CD14-positive monocyte (primary cell): ENCODE data around the gene FOXI3. TPM values are rescaled to one million over a fixed set of nuclear protein-coding genes. Genes with fewer than 3 reads are reported as not detected.

ENCODE experiments used
- DNase-seq, 3 donors: peaks; one replicate each; pipeline ENCODE4 v3.0.0-alpha.2; 2011 to 2022
- H2AFZ ChIP-seq: 2 replicates; pipeline ENCODE4 v1.6.0; 2012; ENCODE audit warnings: mild to moderate bottlenecking, low read depth, low read length, inconsistent platforms; ENCODE audit not compliant: insufficient read depth, poor library complexity, severe bottlenecking
- H3K27ac ChIP-seq, 2 donors: 1 replicate in 1 of 2; 2 replicates in 1 of 2; pipeline ENCODE4 v1.5.1; 2012 to 2013; ENCODE audit warnings: low read length in 2 of 2, control low read depth in 1 of 2, inconsistent platforms in 1 of 2, low read depth in 1 of 2, mild to moderate bottlenecking in 1 of 2
- H3K27me3 ChIP-seq, 2 donors: one replicate each; pipeline versions ENCODE4 v1.6.0 to v1.6.1; 2011 to 2013; ENCODE audit warnings: low read length in 2 of 2; ENCODE audit not compliant: control insufficient read depth in 2 of 2, insufficient read depth in 2 of 2
- H3K36me3 ChIP-seq, 2 donors: replicated peaks in 1 of 2; 1 replicate in 1 of 2; 2 replicates in 1 of 2; pipeline versions ENCODE4 v1.5.1 to v1.6.1; 2012 to 2013; ENCODE audit warnings: low read length in 2 of 2, control low read depth in 1 of 2, inconsistent platforms in 1 of 2, mild to moderate bottlenecking in 1 of 2; ENCODE audit not compliant: insufficient read depth in 2 of 2, control insufficient read depth in 1 of 2
- H3K4me1 ChIP-seq, 2 donors: 1 replicate in 1 of 2; 2 replicates in 1 of 2; pipeline versions ENCODE4 v1.5.1 to v1.6.1; 2012 to 2013; ENCODE audit warnings: low read length in 2 of 2, control low read depth in 1 of 2, inconsistent platforms in 1 of 2, mild to moderate bottlenecking in 1 of 2, moderate library complexity in 1 of 2; ENCODE audit not compliant: insufficient read depth in 2 of 2, control insufficient read depth in 1 of 2
- H3K4me2 ChIP-seq: replicated peaks from 2 replicates; pipeline ENCODE3; 2012; ENCODE audit warnings: low read length, moderate library complexity, mild to moderate bottlenecking; ENCODE audit not compliant: poor library complexity, severe bottlenecking; ENCODE audit errors: extremely low read depth
- H3K4me3 ChIP-seq, 3 experiments: fragments of 200-600 bp in 1 of 3; sonication (generic) in 1 of 3; replicated peaks in 1 of 3; 1 replicate in 2 of 3; 2 replicates in 1 of 3; pipeline ENCODE4 v1.5.1; 2011 to 2013; ENCODE audit warnings: low read length in 3 of 3, mild to moderate bottlenecking in 3 of 3, control low read depth in 2 of 3, low read depth in 2 of 3, inconsistent platforms in 1 of 3, moderate library complexity in 1 of 3
- H3K79me2 ChIP-seq: 2 replicates; pipeline ENCODE4 v1.6.0; 2012; ENCODE audit warnings: mild to moderate bottlenecking, control low read depth, inconsistent platforms, low read length, moderate library complexity; ENCODE audit not compliant: insufficient read depth
- H3K9ac ChIP-seq: 2 replicates; pipeline ENCODE4 v1.6.0; 2017; ENCODE audit warnings: low read length, mild to moderate bottlenecking; ENCODE audit not compliant: insufficient read depth, poor library complexity, severe bottlenecking
- H3K9me3 ChIP-seq, 2 donors: replicated peaks in 1 of 2; 1 replicate in 1 of 2; 2 replicates in 1 of 2; pipeline versions ENCODE4 v1.5.1 to v1.6.1; 2012 to 2013; ENCODE audit warnings: low read length in 2 of 2, control low read depth in 1 of 2; ENCODE audit not compliant: control insufficient read depth in 1 of 2, insufficient read depth in 1 of 2
- H4K20me1 ChIP-seq: 2 replicates; pipeline ENCODE4 v1.6.0; 2012; ENCODE audit warnings: mild to moderate bottlenecking, low read length, control low read depth, moderate library complexity; ENCODE audit not compliant: insufficient read depth
- H3K27ac Mint-ChIP-seq, 7 donors: one replicate each; pipeline ENCODE4 v1.8.0; 2020; ENCODE audit warnings: mild to moderate bottlenecking in 7 of 7, mixed read lengths in 7 of 7, moderate library complexity in 6 of 7, inconsistent platforms in 2 of 7
- H3K27me3 Mint-ChIP-seq, 3 donors: one replicate each; pipeline ENCODE4 v1.8.0; 2021 to 2022; ENCODE audit warnings: low read depth in 3 of 3, mild to moderate bottlenecking in 3 of 3, mixed read lengths in 3 of 3, moderate library complexity in 3 of 3, inconsistent platforms in 1 of 3
- H3K36me3 Mint-ChIP-seq, 2 donors: one replicate each; pipeline ENCODE4 v1.8.0; 2020; ENCODE audit warnings: mixed read lengths in 2 of 2, inconsistent platforms in 1 of 2, mild to moderate bottlenecking in 1 of 2
- H3K4me1 Mint-ChIP-seq: one replicate; pipeline ENCODE4 v1.8.0; 2020; ENCODE audit warnings: mild to moderate bottlenecking, mixed read lengths
- H3K4me3 Mint-ChIP-seq, 2 donors: one replicate each; pipeline ENCODE4 v1.8.0; 2020; ENCODE audit warnings: mild to moderate bottlenecking in 2 of 2, mixed read lengths in 2 of 2, moderate library complexity in 1 of 2
- H3K9me3 Mint-ChIP-seq, 7 donors: one replicate each; pipeline ENCODE4 v1.8.0; 2020 to 2022; ENCODE audit warnings: mixed read lengths in 7 of 7, mild to moderate bottlenecking in 6 of 7, moderate library complexity in 6 of 7, inconsistent platforms in 2 of 7
- WGBS: methylation state at CpG from one replicate; pipeline ENCODE4 v1.1.5; 2013; ENCODE audit warnings: missing lambda C conversion rate; ENCODE audit not compliant: insufficient coverage; 5-methylcytosine and 5-hydroxymethylcytosine counted together
- intact Hi-C, 2 donors: fragments of 100-400 bp; cut with micrococcal nuclease; formaldehyde crosslinking; loops; one replicate each; pipeline versions ENCODE4 v1.15.0 to v1.15.1; 2023
- polyA plus RNA-seq, 3 donors: library from polyadenylated mRNA; depleted of rRNA in 1 of 3; unstranded in 2 of 3; stranded (reverse) in 1 of 3; fragments of 300-500 nt in 2 of 3; fragments of >200 nt in 1 of 3; fragmentation: Illumina TruSeq in 2 of 3; gene quantifications; 1 replicate in 2 of 3; 2 replicates in 1 of 3; pipeline ENCODE4 v1.2.3, GENCODE V29; 2012 to 2021
- TF ChIP-seq, protein P1 (sequence below): fragments of 200-600 bp; IDR thresholded peaks from one replicate; pipeline ENCODE4 v1.8.0; 2022; ENCODE audit warnings: antibody characterized with exemption, mild to moderate bottlenecking

Gene FOXI3
- polyA plus RNA-seq, 3 donors, result not detected

DNA sequence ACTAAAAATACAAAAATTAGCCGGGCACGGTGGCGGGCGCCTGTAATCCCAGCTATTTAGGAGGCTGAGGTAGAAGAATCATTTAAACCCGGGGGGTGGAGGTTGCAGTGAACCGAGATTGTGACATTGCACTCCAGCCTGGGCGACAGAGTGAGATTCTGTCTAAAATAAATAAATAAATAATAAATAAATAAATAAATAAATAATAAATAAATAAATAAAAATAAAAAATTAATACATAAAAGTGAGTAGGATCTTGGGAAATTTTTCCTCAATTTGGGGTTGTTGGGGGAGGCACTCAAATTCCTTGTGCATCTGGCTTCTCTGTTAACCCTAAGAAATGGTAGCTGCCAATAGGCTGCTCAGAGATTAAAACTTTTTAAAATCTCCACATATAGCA is 20.3 kb upstream of the FOXI3 start:
- intact Hi-C loops, result no loop called here
- Histone ChIP-seq H4K20me1 (no peaks in the 10 kb centered on the region), H3K4me1 (no peaks in the 10 kb centered on the region), H3K4me3 (no peak overlapping the region), H3K9me3 (no peaks in the 10 kb centered on the region), H3K9ac (no peak overlapping the region), H3K4me2 (no peak overlapping the region), H3K27me3 (no peaks in the 10 kb centered on the region), H3K36me3 (no peaks in the 10 kb centered on the region), H3K27ac (no peak overlapping the region), H3K79me2 (no peaks in the 10 kb centered on the region), H2AFZ (no peak overlapping the region)
- Mint-ChIP-seq H3K27ac (no peak overlapping the region), H3K27me3 (peaks cover 4 to 14% (median 7%) of the 10 kb centered on the region in 3 donors), H3K4me1 (no peaks in the 10 kb centered on the region), H3K4me3 (no peak overlapping the region), H3K36me3 (no peaks in the 10 kb centered on the region), H3K9me3 (peaks cover 0 to 6% (median 1%) of the 10 kb centered on the region in 7 donors)
- TF ChIP-seq, protein P1, sequence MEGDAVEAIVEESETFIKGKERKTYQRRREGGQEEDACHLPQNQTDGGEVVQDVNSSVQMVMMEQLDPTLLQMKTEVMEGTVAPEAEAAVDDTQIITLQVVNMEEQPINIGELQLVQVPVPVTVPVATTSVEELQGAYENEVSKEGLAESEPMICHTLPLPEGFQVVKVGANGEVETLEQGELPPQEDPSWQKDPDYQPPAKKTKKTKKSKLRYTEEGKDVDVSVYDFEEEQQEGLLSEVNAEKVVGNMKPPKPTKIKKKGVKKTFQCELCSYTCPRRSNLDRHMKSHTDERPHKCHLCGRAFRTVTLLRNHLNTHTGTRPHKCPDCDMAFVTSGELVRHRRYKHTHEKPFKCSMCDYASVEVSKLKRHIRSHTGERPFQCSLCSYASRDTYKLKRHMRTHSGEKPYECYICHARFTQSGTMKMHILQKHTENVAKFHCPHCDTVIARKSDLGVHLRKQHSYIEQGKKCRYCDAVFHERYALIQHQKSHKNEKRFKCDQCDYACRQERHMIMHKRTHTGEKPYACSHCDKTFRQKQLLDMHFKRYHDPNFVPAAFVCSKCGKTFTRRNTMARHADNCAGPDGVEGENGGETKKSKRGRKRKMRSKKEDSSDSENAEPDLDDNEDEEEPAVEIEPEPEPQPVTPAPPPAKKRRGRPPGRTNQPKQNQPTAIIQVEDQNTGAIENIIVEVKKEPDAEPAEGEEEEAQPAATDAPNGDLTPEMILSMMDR, result no peak
- DNase-seq, result no peak
- no CpG with 5 or more reads among the region's 7 CpGs for WGBS

DNA sequence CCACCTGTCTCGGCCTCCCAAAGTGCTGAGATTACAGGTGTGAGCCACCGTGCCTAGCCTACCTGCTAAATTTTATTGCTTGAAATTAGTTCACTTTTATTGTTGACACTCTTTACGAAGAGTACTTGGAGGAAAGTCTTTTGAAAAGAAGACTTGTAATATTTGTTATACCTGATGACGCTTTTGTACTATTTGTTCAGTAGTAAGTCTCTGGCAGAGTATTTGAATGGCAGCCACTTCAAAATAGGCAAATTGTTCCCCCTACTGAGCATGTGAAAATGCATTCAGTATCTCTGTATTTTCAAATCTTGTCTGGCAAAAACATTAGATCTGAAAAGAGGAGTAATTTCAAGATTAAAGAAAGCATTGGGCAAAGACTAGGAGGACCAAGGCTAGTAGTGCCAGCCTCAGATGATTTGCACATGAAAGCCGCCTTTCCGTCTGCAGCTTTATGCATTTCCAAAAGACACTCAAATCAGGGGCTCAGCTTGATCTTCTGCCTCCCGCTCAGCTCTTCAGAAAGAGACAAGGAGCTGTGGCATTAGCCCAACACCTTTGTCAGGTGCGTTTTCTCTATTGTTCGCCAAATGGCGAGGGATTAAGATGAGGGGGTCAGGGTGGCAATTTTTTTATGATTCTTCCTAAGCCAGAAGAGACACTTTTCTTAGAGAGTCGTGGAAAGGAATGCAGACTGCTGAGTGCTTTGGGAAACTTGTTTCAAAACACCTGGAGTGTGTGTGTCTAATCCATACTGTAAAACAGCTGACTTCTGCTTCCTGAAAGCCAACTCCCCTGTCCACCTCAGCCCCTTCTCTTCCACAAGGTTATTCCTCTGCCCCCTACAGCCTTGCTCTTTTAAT is 18.8 kb upstream of the FOXI3 start:
- no peak overlapping the region for H2AFZ ChIP-seq
- TF ChIP-seq, protein P1, result no peak
- Mint-ChIP-seq H3K4me3 (peak overlapping the region in 1 of 2 donors; percentile 39), H3K27me3 (peaks cover 4 to 14% (median 9%) of the 10 kb centered on the region in 3 donors), H3K36me3 (no peaks in the 10 kb centered on the region), H3K27ac (no peak overlapping the region), H3K4me1 (no peaks in the 10 kb centered on the region), H3K9me3 (peaks cover 0 to 7% (median 2%) of the 10 kb centered on the region in 7 donors)
- no peaks in the 10 kb centered on the region for H3K9me3 ChIP-seq
- H3K79me2 ChIP-seq, result no peaks in the 10 kb centered on the region
- H3K4me1 ChIP-seq, result no peaks in the 10 kb centered on the region
- H4K20me1 ChIP-seq, result no peaks in the 10 kb centered on the region
- no peaks in the 10 kb centered on the region for H3K27me3 ChIP-seq
- no peak overlapping the region for H3K4me3 ChIP-seq
- H3K36me3 ChIP-seq, result no peaks in the 10 kb centered on the region
- intact Hi-C loops, result no loop called here
- no peak overlapping the region for H3K4me2 ChIP-seq
- H3K9ac ChIP-seq, result no peak overlapping the region
- 67% methylated on average over 9 of the region's 11 CpGs for WGBS
- no peak overlapping the region for H3K27ac ChIP-seq
- DNase-seq, result no peak
